A549 treated with CORT108297 at 1 μM for 4 hours (cell line): ENCODE data around the gene OR5AU1. TPM values are rescaled to one million over a fixed set of nuclear protein-coding genes. Genes with fewer than 3 reads are reported as not detected.

Source experiments
- total RNA-seq: library from RNA; stranded (reverse); fragments of 200-300 nt; extraction: Qiagen RNA extraction; gene quantifications from 5 replicates; pipeline ENCODE4 v1.2.3, GENCODE V29; 2022

The OR5AU1 gene
- 0.01 to 0.03 TPM in 2 of 5 replicates, not detected in the others for total RNA-seq

GRCh38 chr14:21155963-21156362 is at the start of gene OR5AU1:
Gene OR5AU1 (minus strand): TSS chr14:21156063. CDS start chr14:21155872, 191 bp downstream.

Other genes with a start within 250 kb of the OR5AU1 start
- not detected in 5 replicates for gene RNASE2, start 200.6 kb downstream of the OR5AU1 start, total RNA-seq
- gene METTL17, start 166.1 kb downstream of the OR5AU1 start, total RNA-seq, result 73.4 to 80.5 TPM (median 75.1 TPM) in 5 replicates
- not detected in 5 replicates for gene SLC39A2, start 156.8 kb downstream of the OR5AU1 start, total RNA-seq
- 2.1 to 4.2 TPM (median 2.6 TPM) in 5 replicates for gene NDRG2, start 131.0 kb downstream of the OR5AU1 start, total RNA-seq
- not detected in 5 replicates for gene TPPP2, start 125.8 kb downstream of the OR5AU1 start, total RNA-seq
- gene RNASE13, start 121.3 kb downstream of the OR5AU1 start, total RNA-seq, result not detected in 5 replicates
- gene RNASE7, start 113.7 kb downstream of the OR5AU1 start, total RNA-seq, result not detected in 5 replicates
- not detected in 5 replicates for gene RNASE8, start 98.2 kb downstream of the OR5AU1 start, total RNA-seq
- gene ARHGEF40, start 85.8 kb downstream of the OR5AU1 start, total RNA-seq, result 9.7 to 15.3 TPM (median 12.2 TPM) in 5 replicates
- gene ZNF219, start 57.4 kb downstream of the OR5AU1 start, total RNA-seq, result 18.3 to 35.5 TPM (median 31.4 TPM) in 5 replicates
- gene TMEM253, start 55.0 kb downstream of the OR5AU1 start, total RNA-seq, result 0.73 to 0.98 TPM (median 0.93 TPM) in 5 replicates
- gene HNRNPC, start 113.4 kb upstream of the OR5AU1 start, total RNA-seq, result 769 to 1,109 TPM (median 796 TPM) in 5 replicates
- gene RPGRIP1, start 124.0 kb upstream of the OR5AU1 start, total RNA-seq, result 0.13 to 0.24 TPM (median 0.19 TPM) in 5 replicates
- gene SUPT16H, start 228.0 kb upstream of the OR5AU1 start, total RNA-seq, result 96.6 to 124 TPM (median 102 TPM) in 5 replicates